SW 1271 (cell line): ENCODE measurements around the gene CD6.

Experiments
- DNase-seq, 2 experiments: peaks; one replicate each; lab custom pipeline; 2025; lab: John Stamatoyannopoulos, UW

CD6 gene

GRCh38 chr11:60971520-60971919 is at the start of gene CD6:
TSS of gene CD6 (plus strand) at chr11:60971680. CDS start at chr11:60971866, 186 bp downstream.
- no peak for DNase-seq

GRCh38 chr11:60921777-60922335 is 49.6 kb upstream of the CD6 start:
- no peak for DNase-seq

GRCh38 chr11:60922906-60923305 is 48.6 kb upstream of the CD6 start:
- DNase-seq: no peak

- no peak for DNase-seq
Measured at GRCh38 chr11:60923326-60923725, 48.2 kb upstream of the CD6 start.

GRCh38 chr11:60923800-60924109 is 47.7 kb upstream of the CD6 start:
- no peak for DNase-seq

- peak in 1 of 2 experiments; percentile 60 for DNase-seq
Measured at GRCh38 chr11:60924110-60924905, 47.2 kb upstream of the CD6 start, which contains the start of gene TMEM132A. TSS of gene TMEM132A (plus strand) at chr11:60924460. CDS start at chr11:60924634, 174 bp downstream.

- no peak for DNase-seq
Measured at GRCh38 chr11:60924906-60925853, 46.3 kb upstream of the CD6 start.

GRCh38 chr11:60925868-60926267 is 45.6 kb upstream of the CD6 start:
- peak; percentile 19 to 24 for DNase-seq

GRCh38 chr11:60926500-60926899 is 45.0 kb upstream of the CD6 start:
- no peak for DNase-seq

GRCh38 chr11:60927061-60927592 is 44.4 kb upstream of the CD6 start:
- DNase-seq: no peak

GRCh38 chr11:60927600-60927999 is 43.9 kb upstream of the CD6 start:
- no peak for DNase-seq

GRCh38 chr11:60928563-60929001 is 42.9 kb upstream of the CD6 start:
- DNase-seq: no peak

GRCh38 chr11:60929764-60930163 is 41.7 kb upstream of the CD6 start:
- no peak for DNase-seq

- DNase-seq: no peak
Measured at GRCh38 chr11:60930394-60930793, 41.1 kb upstream of the CD6 start.

- DNase-seq: no peak
Measured at GRCh38 chr11:60931917-60932316, 39.6 kb upstream of the CD6 start.

GRCh38 chr11:60932605-60933356 is 38.7 kb upstream of the CD6 start:
- no peak for DNase-seq

GRCh38 chr11:60933416-60934123 is 37.9 kb upstream of the CD6 start:
- no peak for DNase-seq

GRCh38 chr11:60934124-60934789 is 37.2 kb upstream of the CD6 start:
- DNase-seq: no peak

GRCh38 chr11:60934790-60935605 is 36.5 kb upstream of the CD6 start:
- no peak for DNase-seq
